Head of caudate nucleus (tissue), 42 donors: ENCODE data around the gene SPATA12.

Experiments
- DNase-seq, 42 donors: peaks; one replicate each; pipeline versions ENCODE4 v3.0.0 to v3.0.0-alpha.2; 2020 to 2021; ENCODE audit warnings: mixed read lengths in 7 of 42
- intact Hi-C: fragments of 100-400 bp; cut with DNase I; formaldehyde crosslinking; loops from one replicate; pipeline ENCODE4 v1.15.0; 2022

SPATA12 gene

DNA sequence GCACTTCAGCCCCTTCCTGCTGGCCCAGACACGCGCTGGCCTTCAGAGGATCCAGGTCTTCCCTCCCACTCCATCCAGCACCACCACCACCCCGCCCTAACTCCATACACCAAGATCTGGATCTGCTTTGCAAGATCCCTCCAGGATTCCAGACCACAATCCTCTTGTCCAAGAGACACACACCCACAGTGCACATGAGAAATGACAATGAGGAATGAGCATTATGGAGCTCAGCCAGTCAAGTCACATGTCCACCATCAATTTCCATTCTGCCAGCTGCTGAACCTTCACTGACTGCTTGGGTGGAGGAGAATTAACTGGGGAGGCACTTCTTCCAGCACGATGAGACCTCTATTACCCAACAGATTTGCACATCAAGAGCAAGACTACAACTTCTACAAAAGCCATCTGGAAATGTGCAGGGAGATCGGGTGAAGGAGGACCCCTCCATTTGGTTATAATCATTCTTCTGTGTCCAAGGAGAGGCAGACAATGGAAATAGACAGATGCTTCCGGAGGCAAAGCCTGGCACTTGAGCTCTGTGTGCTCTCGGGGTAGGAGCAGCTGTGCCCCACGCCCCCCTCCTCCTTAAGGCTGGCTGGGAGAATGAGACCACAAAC, 12.3 kb upstream of the SPATA12 start:
- DNase-seq = peak in 28 of 42 donors; percentile 11 to 82 (median 37)
- intact Hi-C loops = no loop called here

DNA sequence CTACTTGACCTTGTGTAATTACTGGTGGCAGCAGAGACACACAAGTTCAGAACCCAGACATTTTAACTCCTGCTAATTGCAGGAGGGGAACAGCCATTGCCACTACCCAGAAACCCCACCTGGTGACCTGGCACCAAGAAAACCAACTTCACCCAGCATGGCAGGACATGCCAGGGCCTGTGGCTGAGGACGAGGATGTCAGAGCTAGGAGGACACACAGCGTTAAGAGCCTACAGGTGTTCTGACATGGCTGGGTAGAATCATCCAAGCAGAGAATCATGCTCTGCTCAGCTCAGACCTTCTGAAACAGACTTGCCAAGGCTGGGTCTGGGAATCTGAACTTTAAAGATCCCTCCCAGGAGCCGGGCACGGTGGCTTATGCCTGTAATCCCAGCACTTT, 11.7 kb upstream of the SPATA12 start:
- DNase-seq = no peak
- intact Hi-C loops = no loop called here

- intact Hi-C loops = no loop called here
- no peak for DNase-seq
Observed at GRCh38 chr3:57052662-57053061, 7.8 kb upstream of the SPATA12 start.

DNA sequence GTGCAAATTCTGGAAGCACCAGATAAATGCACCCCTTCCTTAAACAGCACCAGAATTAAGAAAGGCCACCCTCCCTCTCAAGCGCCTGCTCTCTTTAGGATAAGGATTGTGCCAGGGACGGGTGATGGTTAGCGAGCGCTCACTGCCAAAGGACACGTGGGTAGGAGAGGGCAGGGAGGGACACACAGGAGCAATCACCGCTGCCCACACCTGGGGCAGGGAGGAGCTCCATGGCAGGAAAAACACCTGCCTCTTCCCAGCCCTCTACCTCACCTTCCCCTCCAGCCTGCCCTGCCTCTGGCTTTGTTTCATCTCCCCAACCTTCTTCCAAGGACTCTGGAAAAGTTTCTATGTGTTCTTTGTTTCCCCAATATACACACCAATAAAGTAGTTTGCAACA, 7.3 kb upstream of the SPATA12 start:
- intact Hi-C loops = no loop called here
- DNase-seq = no peak

- intact Hi-C loops = no loop called here
- DNase-seq = no peak
Observed at GRCh38 chr3:57057351-57057750, 3.1 kb upstream of the SPATA12 start.

- no peak for DNase-seq
- intact Hi-C loops = no loop called here
Observed at GRCh38 chr3:57059411-57059810, 1.1 kb upstream of the SPATA12 start.

GRCh38 chr3:57061556-57061955, 1.1 kb downstream of the SPATA12 start:
- intact Hi-C loops = no loop called here
- no peak for DNase-seq

GRCh38 chr3:57062101-57062631, 1.7 kb downstream of the SPATA12 start:
- peak in 16 of 42 donors; percentile 11 to 57 (median 26) for DNase-seq

GRCh38 chr3:57063032-57063431, 2.6 kb downstream of the SPATA12 start:
- DNase-seq = no peak

More at GRCh38 chr3:57062101-57062631, 1.7 kb downstream of the SPATA12 start:
- intact Hi-C loops = no loop called here

DNA sequence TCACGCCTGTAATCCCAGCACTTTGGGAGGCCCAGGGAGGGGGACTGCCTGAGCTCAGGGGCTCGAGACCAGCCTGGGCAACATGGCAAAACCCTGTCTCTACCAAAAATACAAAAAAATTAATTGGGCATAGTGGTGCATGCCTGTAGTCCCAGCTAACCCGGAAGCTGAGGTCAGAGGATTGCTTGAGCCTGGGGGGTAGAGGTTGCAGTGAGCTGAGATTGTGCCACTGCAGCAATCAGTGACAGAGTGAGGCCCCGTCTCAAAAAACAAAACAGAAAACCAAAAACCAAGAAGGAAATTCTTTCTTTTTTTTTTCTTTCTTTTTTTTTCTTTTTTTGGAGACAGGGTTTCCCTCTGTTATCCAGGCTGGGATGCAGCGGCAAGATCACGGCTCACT, 3.5 kb downstream of the SPATA12 start:
- no peak for DNase-seq
- intact Hi-C loops = no loop called here

More at GRCh38 chr3:57063032-57063431, 2.6 kb downstream of the SPATA12 start:
- intact Hi-C loops = no loop called here

GRCh38 chr3:57064572-57064971, 4.1 kb downstream of the SPATA12 start:
- intact Hi-C loops = no loop called here
- DNase-seq = no peak

- intact Hi-C loops = no loop called here
- no peak for DNase-seq
Observed at GRCh38 chr3:57065588-57065987, 5.1 kb downstream of the SPATA12 start.

DNA sequence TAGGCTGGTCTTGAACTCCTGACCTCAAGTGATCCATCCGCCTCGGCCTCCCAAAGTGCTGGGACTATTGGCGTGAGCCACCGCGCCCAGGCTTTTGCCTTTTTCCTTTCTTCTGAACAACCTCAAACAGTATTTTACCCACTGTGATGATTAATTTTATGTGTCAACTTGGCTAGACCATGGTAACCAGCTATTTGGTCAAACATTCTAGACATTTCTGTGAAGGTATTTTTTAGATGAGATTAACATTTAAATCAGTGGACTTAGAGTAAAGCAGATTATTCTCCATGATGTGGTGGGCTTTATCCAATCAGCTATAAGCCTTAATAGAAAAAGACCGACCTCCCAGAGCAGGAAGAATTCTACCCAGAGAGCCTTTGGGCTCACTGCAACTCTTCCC, 6.0 kb downstream of the SPATA12 start:
- intact Hi-C loops = no loop called here
- no peak for DNase-seq

DNA sequence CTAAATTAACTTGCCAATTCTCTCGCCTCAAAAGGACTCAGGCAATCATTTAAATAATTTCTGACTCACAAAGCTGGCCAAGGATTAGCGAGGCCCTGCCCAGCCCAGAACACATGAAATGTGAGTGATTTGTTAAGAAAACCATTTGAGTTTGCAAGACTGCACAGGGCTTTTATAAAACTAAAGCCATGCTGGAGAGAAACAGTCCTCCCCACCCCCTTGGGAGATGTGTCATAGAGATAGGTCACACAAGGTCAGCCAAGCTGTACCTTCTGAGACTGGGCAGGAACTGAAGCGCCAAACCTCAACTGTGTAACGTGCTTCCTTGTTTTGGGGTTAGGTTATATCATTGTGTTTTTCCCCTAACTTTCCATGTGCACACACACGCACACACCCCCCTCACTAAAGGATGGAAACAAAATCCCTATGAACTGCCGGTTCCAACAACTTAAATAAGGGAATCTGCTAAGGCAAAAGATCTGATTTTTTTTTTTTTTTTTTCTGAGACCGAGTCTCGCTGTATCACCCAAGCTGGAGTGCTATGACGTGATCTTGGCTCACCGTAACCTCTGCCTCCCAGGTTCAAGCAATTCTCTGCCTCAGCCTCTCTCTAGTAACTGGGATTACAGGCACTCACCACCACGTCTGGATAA, 8.1 kb downstream of the SPATA12 start:
- intact Hi-C loops = no loop called here
- DNase-seq = peak in 6 of 42 donors; percentile 8 to 69 (median 24)

DNA sequence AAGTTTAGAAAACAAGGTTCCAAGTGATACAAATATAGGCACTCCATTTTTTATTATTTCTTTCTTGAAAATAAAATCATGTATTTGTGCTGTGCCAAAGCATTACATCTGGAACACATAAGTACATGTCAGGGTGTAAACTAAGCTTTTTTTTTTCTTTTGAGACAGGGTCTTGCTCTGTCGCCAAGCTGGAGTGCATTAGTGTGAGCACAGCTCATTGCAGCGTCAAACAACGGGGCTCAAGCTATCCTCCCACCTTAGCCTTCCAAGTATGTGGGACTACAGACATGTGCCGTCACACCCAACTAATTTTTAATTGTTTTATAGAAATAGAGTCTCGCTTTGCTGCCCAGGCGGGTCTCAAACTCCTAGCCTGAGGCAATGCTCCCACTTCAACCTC, 9.0 kb downstream of the SPATA12 start:
- intact Hi-C loops = no loop called here
- no peak for DNase-seq

- no peak for DNase-seq
- intact Hi-C loops = no loop called here
Observed at GRCh38 chr3:57073628-57074027, 13.2 kb downstream of the SPATA12 start.

- DNase-seq = no peak
- intact Hi-C loops = no loop called here
Observed at GRCh38 chr3:57074135-57074534, 13.7 kb downstream of the SPATA12 start.

GRCh38 chr3:57076422-57076951, 16.0 kb downstream of the SPATA12 start:
- intact Hi-C loops = no loop called here
- DNase-seq = no peak

DNA sequence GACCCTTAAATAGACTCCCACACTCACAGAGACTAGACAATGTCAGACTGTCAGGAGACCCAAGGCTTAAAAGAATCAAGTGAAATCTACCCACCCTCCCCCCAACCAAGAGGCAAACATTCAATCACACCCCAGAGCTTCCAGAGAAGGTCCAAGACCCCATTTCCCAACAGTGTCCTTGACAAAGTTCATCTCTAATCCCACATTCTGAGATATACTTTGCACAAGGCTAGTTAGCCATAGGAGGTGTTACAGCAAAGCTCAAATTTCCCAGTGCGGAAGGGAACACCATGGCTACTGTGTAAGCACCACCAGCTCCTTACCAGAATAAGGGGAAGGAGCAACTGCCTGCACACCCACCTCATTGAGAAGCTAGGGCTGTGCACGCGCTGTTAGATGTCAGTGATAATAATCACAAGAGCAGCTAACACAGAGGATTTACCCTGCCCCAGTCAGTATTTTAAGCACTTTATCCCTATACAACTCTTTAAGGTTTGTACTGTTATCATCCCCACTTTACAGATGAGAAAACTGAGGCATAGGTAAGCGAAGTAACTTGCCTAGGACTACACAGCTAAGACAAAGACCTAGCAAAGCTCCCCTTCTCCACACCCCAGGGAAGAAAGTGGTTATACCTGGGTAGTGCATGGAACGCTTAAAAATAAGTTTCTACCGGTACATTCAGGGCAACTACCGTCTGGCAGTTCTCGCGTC, 17.3 kb downstream of the SPATA12 start:
- DNase-seq = no peak
- intact Hi-C loops = no loop called here

- intact Hi-C loops = no loop called here
- peak in 41 of 42 donors; percentile 10 to 70 (median 37) for DNase-seq
Observed at GRCh38 chr3:57078344-57078634, 17.8 kb downstream of the SPATA12 start.
